Peyer's patch (tissue), 4 donors: ENCODE data around the gene SGMS1.
"Not testable (repeated sequence)": the region's sequence is repeated elsewhere in the genome, so short reads cannot be mapped to it uniquely, and the experiment has no call there.

Experiments used
- POLR2A ChIP-seq, 2 donors: fragments of 450-650 bp; IDR thresholded peaks; one replicate each; pipeline ENCODE4 v1.5.1; 2017; ENCODE audit warnings: antibody characterized with exemption in 2 of 2, mild to moderate bottlenecking in 2 of 2, moderate library complexity in 2 of 2
- TF ChIP-seq, protein P1 (sequence below), 6 experiments: fragments of 450-650 bp in 4 of 6; fragments of 200-600 bp in 2 of 6; sonication (generic) in 1 of 6; IDR thresholded peaks; one replicate each; pipeline ENCODE4 v1.5.1; 2017 to 2019; ENCODE audit warnings: antibody characterized with exemption in 6 of 6, mild to moderate bottlenecking in 3 of 6, moderate library complexity in 1 of 6

DNA sequence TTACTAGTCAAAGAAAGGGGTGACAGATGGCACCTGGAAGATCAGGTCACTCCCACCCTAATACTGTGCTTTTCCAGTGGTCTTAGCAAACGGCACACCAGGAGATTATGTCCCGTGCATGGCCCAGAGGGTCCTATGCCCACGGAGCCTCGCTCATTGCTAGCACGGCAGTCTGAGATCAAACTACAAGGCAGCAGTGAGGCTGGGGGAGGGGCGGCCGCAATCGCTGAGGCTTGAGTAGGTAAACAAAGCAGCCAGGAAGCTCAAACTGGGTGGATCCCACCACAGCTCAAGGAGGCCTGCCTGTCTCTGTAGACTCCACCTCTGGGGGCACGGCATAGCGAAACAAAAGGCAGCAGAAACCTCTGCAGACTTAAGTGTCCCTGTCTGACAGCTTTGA lies 361.1 kb downstream of the SGMS1 start:
- TF ChIP-seq, protein P1, sequence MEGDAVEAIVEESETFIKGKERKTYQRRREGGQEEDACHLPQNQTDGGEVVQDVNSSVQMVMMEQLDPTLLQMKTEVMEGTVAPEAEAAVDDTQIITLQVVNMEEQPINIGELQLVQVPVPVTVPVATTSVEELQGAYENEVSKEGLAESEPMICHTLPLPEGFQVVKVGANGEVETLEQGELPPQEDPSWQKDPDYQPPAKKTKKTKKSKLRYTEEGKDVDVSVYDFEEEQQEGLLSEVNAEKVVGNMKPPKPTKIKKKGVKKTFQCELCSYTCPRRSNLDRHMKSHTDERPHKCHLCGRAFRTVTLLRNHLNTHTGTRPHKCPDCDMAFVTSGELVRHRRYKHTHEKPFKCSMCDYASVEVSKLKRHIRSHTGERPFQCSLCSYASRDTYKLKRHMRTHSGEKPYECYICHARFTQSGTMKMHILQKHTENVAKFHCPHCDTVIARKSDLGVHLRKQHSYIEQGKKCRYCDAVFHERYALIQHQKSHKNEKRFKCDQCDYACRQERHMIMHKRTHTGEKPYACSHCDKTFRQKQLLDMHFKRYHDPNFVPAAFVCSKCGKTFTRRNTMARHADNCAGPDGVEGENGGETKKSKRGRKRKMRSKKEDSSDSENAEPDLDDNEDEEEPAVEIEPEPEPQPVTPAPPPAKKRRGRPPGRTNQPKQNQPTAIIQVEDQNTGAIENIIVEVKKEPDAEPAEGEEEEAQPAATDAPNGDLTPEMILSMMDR (IDR thresholded peaks at IDR 0.05): not testable (repeated sequence)
- not testable (repeated sequence) for TF ChIP-seq POLR2A (IDR thresholded peaks at IDR 0.05)
